Measurements from ENCODE around the gene ATG101.

The ATG101 gene

GRCh38 chr12:52116222-52117125, 46.7 kb downstream of the ATG101 start:
- DNase-seq = peak; percentile 82

DNA sequence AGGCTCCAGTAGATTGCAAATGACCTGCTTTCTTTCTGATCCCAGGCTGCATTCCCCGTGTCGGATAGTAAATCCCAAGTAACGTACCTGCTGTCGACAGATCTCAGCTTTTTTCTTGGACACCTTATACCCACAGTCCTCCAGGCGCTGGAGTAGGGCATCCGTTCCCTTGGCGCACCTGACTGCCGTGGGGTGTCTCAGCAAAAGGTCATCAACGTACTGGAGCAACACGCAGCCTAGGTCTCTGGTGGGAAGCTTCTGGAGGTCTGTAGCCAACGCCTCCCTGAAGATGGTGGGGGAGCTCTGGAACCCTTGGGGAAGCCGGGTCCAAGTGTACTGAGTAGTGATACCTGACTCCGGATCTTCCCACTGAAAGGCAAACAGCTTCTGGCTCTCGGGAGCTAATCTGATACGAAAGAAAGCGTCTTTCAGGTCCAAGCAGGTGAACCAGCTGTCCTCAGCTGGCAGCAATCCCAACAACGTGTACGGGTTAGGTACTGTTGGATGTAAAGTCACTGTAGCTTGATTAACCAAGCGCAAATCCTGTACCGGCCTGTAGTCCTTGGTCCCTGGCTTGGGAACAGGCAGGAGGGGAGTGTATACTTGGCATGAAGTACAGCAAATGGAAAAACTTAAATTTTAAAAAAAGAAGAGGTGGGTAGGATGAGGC, 48.2 kb downstream of the ATG101 start:
- DNase-seq = peak; percentile 54

GRCh38 chr12:52119398-52120254, 49.8 kb downstream of the ATG101 start:
- DNase-seq = peak; percentile 91

DNA sequence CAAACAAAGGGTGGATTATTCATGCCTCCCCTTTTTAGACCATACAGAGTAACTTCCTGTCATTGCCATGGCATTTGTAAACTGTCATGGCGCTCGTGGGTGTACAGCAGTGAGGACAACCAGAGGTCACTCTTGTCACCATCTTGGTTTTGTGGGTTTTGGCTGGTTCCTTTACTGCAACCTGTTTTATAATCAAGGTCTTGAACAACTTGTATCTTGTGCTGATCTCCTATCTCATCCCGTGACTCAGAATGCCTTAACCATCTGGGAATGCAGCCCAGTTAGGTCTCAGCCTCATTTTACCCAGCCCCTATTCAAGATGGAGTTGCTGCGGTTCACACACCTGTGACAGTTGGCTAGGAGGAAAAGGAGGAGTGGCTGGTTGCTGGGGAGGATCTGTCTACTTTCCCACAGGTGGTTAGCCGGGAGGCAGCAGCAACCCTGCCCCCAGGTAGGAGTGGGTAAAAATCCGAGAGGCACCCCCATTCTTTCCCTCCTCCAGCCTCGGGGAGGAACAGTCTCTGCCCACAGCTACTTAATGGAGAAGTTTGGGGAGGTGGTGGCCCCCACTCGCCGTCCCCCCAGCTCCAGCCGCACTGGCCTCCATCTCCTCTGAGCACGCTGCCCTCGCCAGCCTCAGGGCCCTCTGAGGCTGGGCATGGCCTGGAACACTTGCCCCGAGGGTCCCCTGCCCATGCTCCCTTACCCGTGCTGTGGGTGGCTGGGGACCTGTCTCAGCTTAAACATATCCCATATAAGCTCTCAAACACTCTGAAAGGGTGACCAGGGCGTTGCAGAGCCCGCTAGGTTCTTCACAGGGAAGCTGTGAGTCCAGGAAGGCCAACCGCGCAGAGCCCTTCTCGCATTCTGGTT, 51.4 kb downstream of the ATG101 start:
- peak; percentile 43 for DNase-seq

DNA sequence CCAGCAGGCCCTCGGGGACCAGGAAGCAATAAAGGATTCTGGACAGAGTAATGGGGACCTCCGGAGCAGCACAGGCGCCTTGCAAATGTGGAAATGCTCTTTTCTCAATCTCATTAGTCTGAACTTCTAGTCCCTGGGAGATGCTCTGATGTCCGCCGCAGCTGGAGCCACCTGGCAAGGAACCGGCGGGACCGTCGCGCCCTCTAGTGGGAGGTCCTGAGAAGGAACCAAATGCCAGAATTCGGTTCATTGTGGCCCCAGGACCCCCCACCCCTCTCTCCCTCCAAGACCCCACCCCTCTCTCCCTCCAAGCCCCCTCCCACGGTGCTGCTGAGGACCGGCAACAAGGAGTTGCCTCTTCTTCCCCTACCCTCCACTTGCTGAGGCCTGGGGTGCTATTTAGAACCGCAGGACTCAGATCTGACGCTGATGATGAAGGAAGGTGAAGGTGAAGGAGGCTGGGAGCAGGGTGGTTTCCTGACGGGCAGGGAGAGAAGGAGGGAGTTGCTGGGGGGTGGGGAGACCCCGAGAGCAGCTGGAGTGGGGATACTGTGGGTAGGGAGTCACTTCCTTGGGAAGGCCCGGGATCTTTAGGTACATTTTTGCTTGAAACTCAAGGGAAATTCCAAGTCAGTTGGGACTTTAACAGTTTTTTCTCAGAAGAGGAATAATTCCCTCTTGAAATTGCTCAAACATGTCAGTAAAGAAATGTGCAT, 52.2 kb downstream of the ATG101 start:
- peak; percentile 87 for DNase-seq

- DNase-seq = peak; percentile 51
Observed at GRCh38 chr12:52122540-52122871, 52.7 kb downstream of the ATG101 start.

DNA sequence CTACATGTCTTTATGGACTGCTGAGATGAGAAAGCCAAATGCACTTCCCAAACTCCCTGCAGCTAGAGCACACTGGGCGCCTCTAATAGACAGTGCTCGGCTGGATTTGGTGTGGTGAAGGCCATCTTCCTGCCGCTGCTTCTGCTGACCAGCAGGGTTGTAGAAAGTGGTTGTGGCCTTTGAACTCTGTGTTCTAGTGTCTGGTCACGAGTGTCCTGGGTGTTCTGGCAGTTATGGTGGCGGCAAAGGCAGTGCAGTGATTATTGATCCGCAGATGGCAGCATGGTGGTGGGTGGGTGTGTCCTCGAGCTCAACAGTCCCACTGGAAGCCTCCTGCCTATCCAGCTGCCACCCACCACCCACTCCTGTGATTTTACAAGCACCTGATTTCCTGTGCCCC, 53.1 kb downstream of the ATG101 start:
- DNase-seq = no peak

- peak; percentile 53 for DNase-seq
Observed at GRCh38 chr12:52123487-52124186, 53.9 kb downstream of the ATG101 start.

DNA sequence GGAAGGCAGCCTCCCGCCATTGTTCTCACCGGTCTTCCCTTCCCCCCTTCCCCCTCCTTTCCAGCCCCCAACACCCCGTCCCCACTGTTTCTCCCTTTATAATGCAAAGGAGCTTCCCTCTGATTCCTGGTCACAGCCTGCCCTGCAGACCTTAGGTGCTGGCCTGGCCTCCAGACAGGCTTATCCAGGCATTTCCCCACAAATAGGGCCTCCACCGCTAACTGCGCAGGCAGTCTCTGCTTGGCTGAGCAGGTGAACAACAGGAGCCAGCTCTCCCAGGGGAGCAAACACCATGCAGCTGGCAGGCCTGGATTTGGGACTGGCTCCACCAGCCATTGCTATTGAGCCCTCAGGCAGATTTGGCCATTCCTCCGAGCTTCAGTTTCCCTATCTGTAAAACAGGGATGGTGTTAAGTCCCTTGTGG, 55.7 kb downstream of the ATG101 start:
- DNase-seq = peak; percentile 69

GRCh38 chr12:52126050-52126604, 56.3 kb downstream of the ATG101 start:
- DNase-seq = peak; percentile 74

Data from islet precursor cell (in vitro differentiated cells).